Mesendoderm (in vitro differentiated cells): Measurements from ENCODE around the gene FLT3.
"Not testable (repeated sequence)": the region's sequence is repeated elsewhere in the genome, so short reads cannot be mapped to it uniquely, and the experiment has no call there.

Experiments used
- DNase-seq: peaks from one replicate; pipeline ENCODE4 v3.0.0; 2013
- H2AK5ac ChIP-seq: 2 replicates; pipeline ENCODE4 v1.6.1; 2013; ENCODE audit warnings: low read length, inconsistent platforms
- H2BK120ac ChIP-seq: 2 replicates; pipeline ENCODE4 v1.6.1; 2013; ENCODE audit warnings: low read depth, mild to moderate bottlenecking, low read length, moderate library complexity, mixed read lengths
- H2BK15ac ChIP-seq: replicated peaks from 2 replicates; pipeline ENCODE4 v1.6.1; 2013; ENCODE audit warnings: low read depth, mild to moderate bottlenecking, moderate library complexity
- H2BK5ac ChIP-seq: 2 replicates; pipeline ENCODE4 v1.6.1; 2013; ENCODE audit warnings: low read length, inconsistent platforms
- H3K18ac ChIP-seq: 2 replicates; pipeline ENCODE4 v1.6.1; 2013; ENCODE audit warnings: mild to moderate bottlenecking, low read length, mixed read lengths
- H3K23ac ChIP-seq: one replicate; pipeline ENCODE4 v1.6.1; 2013; ENCODE audit warnings: low read length
- H3K27ac ChIP-seq: 2 replicates; pipeline ENCODE4 v1.5.1; 2013; ENCODE audit warnings: low read depth, mild to moderate bottlenecking, inconsistent platforms, low read length, moderate library complexity
- H3K27me3 ChIP-seq: 2 replicates; pipeline ENCODE4 v1.6.1; 2013; ENCODE audit warnings: low read length, control low read depth, mild to moderate bottlenecking, inconsistent platforms; ENCODE audit not compliant: insufficient read depth, poor library complexity
- H3K36me3 ChIP-seq: 2 replicates; pipeline ENCODE4 v1.6.1; 2013; ENCODE audit warnings: low read length, inconsistent platforms; ENCODE audit not compliant: control insufficient read depth, insufficient read depth
- H3K4ac ChIP-seq: one replicate; pipeline ENCODE4 v1.6.1; 2013; ENCODE audit warnings: low read depth, mild to moderate bottlenecking, low read length, moderate library complexity
- H3K4me1 ChIP-seq: 2 replicates; pipeline ENCODE4 v1.6.1; 2013; ENCODE audit warnings: low read depth, low read length, inconsistent platforms; ENCODE audit not compliant: control insufficient read depth
- H3K4me2 ChIP-seq: 2 replicates; pipeline ENCODE4 v1.6.1; 2013; ENCODE audit warnings: low read length
- H3K4me3 ChIP-seq: 2 replicates; pipeline ENCODE4 v1.5.1; 2013; ENCODE audit warnings: mild to moderate bottlenecking, low read length
- H3K56ac ChIP-seq: one replicate; pipeline ENCODE4 v1.6.1; 2013; ENCODE audit warnings: low read length
- H3K79me1 ChIP-seq: 2 replicates; pipeline ENCODE4 v1.6.1; 2013; ENCODE audit warnings: low read length, inconsistent platforms
- H3K79me2 ChIP-seq: 2 replicates; pipeline ENCODE4 v1.6.1; 2013; ENCODE audit warnings: mild to moderate bottlenecking, low read length; ENCODE audit not compliant: control insufficient read depth, insufficient read depth
- H3K9ac ChIP-seq: 2 replicates; pipeline ENCODE4 v1.6.1; 2013; ENCODE audit warnings: low read length, inconsistent platforms
- H4K5ac ChIP-seq: one replicate; pipeline ENCODE4 v1.6.1; 2013; ENCODE audit warnings: low read length
- H4K8ac ChIP-seq: one replicate; pipeline ENCODE4 v1.6.1; 2013; ENCODE audit warnings: low read depth, mild to moderate bottlenecking, control low read depth, low read length, moderate library complexity
- WGBS: extraction: QIAGEN DNeasy Blood & Tissue Kit; methylation state at CpG from one replicate; pipeline ENCODE4 v1.1.7; 2013; ENCODE audit warnings: low lambda C conversion rate, missing lambda C conversion rate; ENCODE audit not compliant: insufficient coverage; ENCODE audit errors: extremely low coverage; 5-methylcytosine and 5-hydroxymethylcytosine counted together

Gene FLT3

GRCh38 chr13:27965740-27966640 is 134.4 kb downstream of the FLT3 start:
- H3K79me1 ChIP-seq = no peaks in the 10 kb centered on the region
- H3K4me2 ChIP-seq = peak overlapping the region; percentile 71
- no peak overlapping the region for H3K27ac ChIP-seq
- no peak overlapping the region for H3K9ac ChIP-seq
- WGBS = no CpG with 5 or more reads among the region's 45 CpGs
- H2BK15ac ChIP-seq = no peak overlapping the region
- peak overlapping the region; percentile 20 for H3K18ac ChIP-seq
- H3K4me1 ChIP-seq = peaks cover 14% of the 10 kb centered on the region
- H4K8ac ChIP-seq = no peak overlapping the region
- H3K36me3 ChIP-seq = no peaks in the 10 kb centered on the region
- no peak overlapping the region for H4K5ac ChIP-seq
- no peak overlapping the region for H3K23ac ChIP-seq
- no peaks in the 10 kb centered on the region for H3K79me2 ChIP-seq
- H3K27me3 ChIP-seq = peaks cover 56% of the 10 kb centered on the region
- H2BK120ac ChIP-seq = no peak overlapping the region
- peak overlapping the region; percentile 52 for H3K56ac ChIP-seq
- no peak overlapping the region for H3K4me3 ChIP-seq
- H2BK5ac ChIP-seq = no peak overlapping the region
- H2AK5ac ChIP-seq = no peak overlapping the region
- no peak overlapping the region for H3K4ac ChIP-seq
- peak; percentile 91 for DNase-seq

GRCh38 chr13:27965343-27965739 is 135.0 kb downstream of the FLT3 start:
- no peak overlapping the region for H3K18ac ChIP-seq
- no CpG with 5 or more reads among the region's 7 CpGs for WGBS
- no peak overlapping the region for H3K9ac ChIP-seq
- no peaks in the 10 kb centered on the region for H3K36me3 ChIP-seq
- H4K5ac ChIP-seq = no peak overlapping the region
- no peaks in the 10 kb centered on the region for H3K79me2 ChIP-seq
- no peak overlapping the region for H2BK5ac ChIP-seq
- H2BK120ac ChIP-seq = no peak overlapping the region
- H3K56ac ChIP-seq = no peak overlapping the region
- peaks cover 51% of the 10 kb centered on the region for H3K27me3 ChIP-seq
- H3K4ac ChIP-seq = no peak overlapping the region
- no peak overlapping the region for H3K4me3 ChIP-seq
- H3K4me2 ChIP-seq = no peak overlapping the region
- H2BK15ac ChIP-seq = no peak overlapping the region
- DNase-seq = peak; percentile 44
- H3K79me1 ChIP-seq = no peaks in the 10 kb centered on the region
- no peak overlapping the region for H4K8ac ChIP-seq
- no peak overlapping the region for H3K27ac ChIP-seq
- H3K4me1 ChIP-seq = peaks cover 12% of the 10 kb centered on the region
- no peak overlapping the region for H3K23ac ChIP-seq
- no peak overlapping the region for H2AK5ac ChIP-seq

DNA sequence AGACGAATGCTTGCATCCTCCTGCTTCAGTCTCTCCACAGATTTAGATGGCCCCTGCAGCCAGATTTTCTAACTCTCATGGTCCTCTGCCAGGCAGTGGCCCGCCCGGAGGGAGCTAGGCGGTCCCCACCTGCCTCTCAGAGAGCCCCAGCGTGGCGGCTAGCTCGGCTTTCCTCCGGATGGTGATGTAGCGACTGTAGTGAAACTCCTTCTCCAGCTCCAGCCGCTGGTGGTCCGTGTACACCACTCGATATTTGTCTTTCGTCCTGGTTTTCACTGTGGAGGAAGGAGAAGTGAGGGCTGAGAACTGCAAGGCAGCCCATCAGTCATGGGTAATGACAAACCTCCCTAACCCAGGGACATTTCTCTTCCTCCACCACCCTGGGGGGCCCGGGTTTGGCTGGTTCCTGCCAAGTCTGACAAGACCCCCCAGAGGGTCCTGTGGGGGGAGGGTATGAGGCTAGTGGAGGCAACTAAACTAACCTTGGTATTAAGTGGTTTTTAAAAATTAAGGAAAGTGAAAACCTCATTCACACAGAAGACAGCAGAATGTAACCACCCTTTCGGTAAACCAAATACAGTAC is 135.5 kb downstream of the FLT3 start:
- Histone ChIP-seq H3K4ac (no peak overlapping the region), H3K27ac (no peak overlapping the region), H2AK5ac (no peak overlapping the region), H4K5ac (no peak overlapping the region), H3K27me3 (peaks cover 48% of the 10 kb centered on the region), H2BK15ac (no peak overlapping the region), H3K4me1 (peaks cover 12% of the 10 kb centered on the region), H3K4me3 (no peak overlapping the region), H2BK5ac (no peak overlapping the region), H3K56ac (no peak overlapping the region), H3K9ac (no peak overlapping the region), H3K36me3 (no peaks in the 10 kb centered on the region), H4K8ac (no peak overlapping the region), H2BK120ac (no peak overlapping the region), H3K4me2 (no peak overlapping the region), H3K79me2 (no peaks in the 10 kb centered on the region), H3K18ac (no peak overlapping the region), H3K23ac (no peak overlapping the region), H3K79me1 (no peaks in the 10 kb centered on the region)
- DNase-seq = no peak
- WGBS = no CpG with 5 or more reads among the region's 15 CpGs

DNA sequence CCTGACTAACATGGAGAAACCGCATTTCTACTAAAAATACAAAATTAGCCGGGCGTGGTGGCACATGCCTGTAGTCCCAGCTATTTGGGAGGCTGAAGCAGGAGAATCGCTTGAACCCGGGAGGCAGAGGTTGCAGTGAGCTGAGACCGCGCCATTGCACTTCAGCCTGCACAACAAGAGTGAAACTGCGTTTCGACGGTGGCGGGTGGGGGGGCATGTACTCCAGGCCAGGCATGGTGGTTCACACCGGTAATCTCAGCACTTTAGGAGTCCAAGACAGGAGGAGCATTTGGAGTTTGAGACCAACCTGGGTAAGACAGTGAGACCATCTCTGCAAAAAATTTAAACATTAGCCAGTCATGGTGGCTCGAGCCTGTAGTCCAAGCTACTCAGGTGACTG is 136.2 kb downstream of the FLT3 start:
- not testable (repeated sequence) for DNase-seq, H2BK15ac ChIP-seq, H3K27ac ChIP-seq, H4K5ac ChIP-seq, H3K79me2 ChIP-seq, H3K9ac ChIP-seq, H3K36me3 ChIP-seq, H2BK120ac ChIP-seq, H3K18ac ChIP-seq, H3K4me3 ChIP-seq, H2BK5ac ChIP-seq, H3K79me1 ChIP-seq, H3K56ac ChIP-seq, H3K23ac ChIP-seq, H4K8ac ChIP-seq, H3K4me2 ChIP-seq, H2AK5ac ChIP-seq, H3K4ac ChIP-seq
- Histone ChIP-seq H3K4me1 (peaks cover 12% of the 10 kb centered on the region), H3K27me3 (peaks cover 46% of the 10 kb centered on the region)
- no CpG with 5 or more reads among the region's 13 CpGs for WGBS

DNA sequence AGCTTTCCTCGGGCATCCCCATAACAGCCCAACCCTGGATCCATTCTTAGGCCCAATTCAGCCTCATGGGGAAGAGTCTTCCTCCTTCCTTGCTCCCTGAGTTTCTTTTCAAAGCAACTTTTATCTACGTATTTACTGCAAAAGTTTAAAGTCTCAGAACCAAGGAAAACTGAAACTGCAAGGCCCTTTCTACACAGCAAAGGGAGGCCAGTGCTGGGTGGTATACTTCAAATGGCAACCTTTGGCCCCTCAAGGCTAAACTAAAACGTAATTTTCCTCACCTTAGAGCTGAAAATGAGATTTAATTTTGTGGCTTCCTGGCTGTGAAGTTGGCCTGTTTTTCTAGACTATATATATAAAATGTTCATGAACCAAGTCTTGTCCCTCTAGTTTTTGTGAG is 136.9 kb downstream of the FLT3 start:
- H3K23ac ChIP-seq = no peak overlapping the region
- H3K4me2 ChIP-seq = no peak overlapping the region
- no peak overlapping the region for H3K27ac ChIP-seq
- H3K9ac ChIP-seq = no peak overlapping the region
- H3K18ac ChIP-seq = no peak overlapping the region
- no peak overlapping the region for H4K8ac ChIP-seq
- H4K5ac ChIP-seq = no peak overlapping the region
- no peak overlapping the region for H2BK120ac ChIP-seq
- no peak for DNase-seq
- no peak overlapping the region for H3K4ac ChIP-seq
- H3K27me3 ChIP-seq = peaks cover 50% of the 10 kb centered on the region
- no peak overlapping the region for H3K4me3 ChIP-seq
- no peak overlapping the region for H3K56ac ChIP-seq
- H3K36me3 ChIP-seq = no peaks in the 10 kb centered on the region
- H2BK5ac ChIP-seq = no peak overlapping the region
- WGBS = no CpG with 5 or more reads among the region's 3 CpGs
- H3K4me1 ChIP-seq = peaks cover 12% of the 10 kb centered on the region
- no peak overlapping the region for H2AK5ac ChIP-seq
- H3K79me1 ChIP-seq = no peaks in the 10 kb centered on the region
- no peak overlapping the region for H2BK15ac ChIP-seq
- H3K79me2 ChIP-seq = no peaks in the 10 kb centered on the region
